DMS 273 treated with DMSO at 0.1 percent for 48 hours (cell line): ENCODE measurements around the gene DTX1.

Source experiments
- DNase-seq: peaks from one replicate; lab custom pipeline; 2025; lab: John Stamatoyannopoulos, UW

DTX1 gene

GRCh38 chr12:113055594-113056380 lies 743 bp upstream of the DTX1 start:
- no peak for DNase-seq

- no peak for DNase-seq
Observed at GRCh38 chr12:113056381-113056630, 224 bp upstream of the DTX1 start.

GRCh38 chr12:113057565-113058485 lies 1.3 kb downstream of the DTX1 start:
- no peak for DNase-seq

GRCh38 chr12:113058553-113058952 lies 2.0 kb downstream of the DTX1 start:
- DNase-seq = no peak

GRCh38 chr12:113059071-113059595 lies 2.6 kb downstream of the DTX1 start:
- no peak for DNase-seq

GRCh38 chr12:113060336-113060960 lies 3.9 kb downstream of the DTX1 start:
- no peak for DNase-seq

- no peak for DNase-seq
Observed at GRCh38 chr12:113061061-113061694, 4.6 kb downstream of the DTX1 start.

GRCh38 chr12:113062502-113063395 lies 6.2 kb downstream of the DTX1 start:
- DNase-seq = no peak

- no peak for DNase-seq
Observed at GRCh38 chr12:113063396-113064350, 7.1 kb downstream of the DTX1 start.

GRCh38 chr12:113064395-113065125 lies 8.0 kb downstream of the DTX1 start:
- DNase-seq = no peak

GRCh38 chr12:113065126-113066007 lies 8.8 kb downstream of the DTX1 start:
- no peak for DNase-seq

GRCh38 chr12:113066813-113067400 lies 10.4 kb downstream of the DTX1 start:
- no peak for DNase-seq

- DNase-seq = no peak
Observed at GRCh38 chr12:113067987-113068935, 11.7 kb downstream of the DTX1 start.

GRCh38 chr12:113069149-113069548 lies 12.6 kb downstream of the DTX1 start:
- no peak for DNase-seq

GRCh38 chr12:113069751-113070116 lies 13.2 kb downstream of the DTX1 start:
- no peak for DNase-seq

- no peak for DNase-seq
Observed at GRCh38 chr12:113070117-113070906, 13.8 kb downstream of the DTX1 start.
